NB4 (cell line): Measurements from ENCODE around the gene PALD1.
A peak's percentile ranks its signal among the peaks of the same experiment; 100 is the strongest.

Source experiments
- DNase-seq: peaks from one replicate; pipeline ENCODE4 v3.0.0; 2010; ENCODE audit warnings: low read depth
- H3K4me3 ChIP-seq: one replicate; pipeline ENCODE4 v1.5.1; 2011; ENCODE audit warnings: mild to moderate bottlenecking, low read depth, low read length, moderate library complexity
- CTCF ChIP-seq: IDR thresholded peaks from one replicate; pipeline ENCODE4 v1.5.1; 2012; ENCODE audit warnings: low read depth, low read length
- MAX ChIP-seq: IDR thresholded peaks from 2 replicates; pipeline ENCODE4 v1.6.1; 2011; ENCODE audit warnings: low read depth, low read length
- MYC ChIP-seq: IDR thresholded peaks from 2 replicates; pipeline ENCODE4 v1.6.1; 2011; ENCODE audit warnings: low read depth, low read length
- POLR2A ChIP-seq: IDR thresholded peaks from 2 replicates; pipeline ENCODE4 v1.6.1; 2011; ENCODE audit warnings: mild to moderate bottlenecking; ENCODE audit not compliant: insufficient read length; ENCODE audit errors: extremely low read depth

The PALD1 gene

GRCh38 chr10:70537398-70538194, 59.0 kb downstream of the PALD1 start:
- no peak for DNase-seq
- H3K4me3 ChIP-seq: no peak overlapping the region
- TF ChIP-seq CTCF: peak; percentile 68
- TF ChIP-seq MAX: no peak
- no peak for TF ChIP-seq POLR2A
- TF ChIP-seq MYC: no peak

GRCh38 chr10:70538195-70538520, 59.6 kb downstream of the PALD1 start:
- TF ChIP-seq CTCF: no peak
- TF ChIP-seq MYC: no peak
- no peak for TF ChIP-seq POLR2A
- no peak for TF ChIP-seq MAX
- DNase-seq: no peak
- no peak overlapping the region for H3K4me3 ChIP-seq

- DNase-seq: no peak
- H3K4me3 ChIP-seq: no peak overlapping the region
- TF ChIP-seq POLR2A: no peak
- TF ChIP-seq MAX: no peak
- TF ChIP-seq MYC: no peak
- TF ChIP-seq CTCF: no peak
These were observed 60.3 kb downstream of the PALD1 start for GRCh38 chr10:70538731-70539338.

GRCh38 chr10:70539471-70539870, 60.9 kb downstream of the PALD1 start:
- TF ChIP-seq MAX (no peak), CTCF (no peak), POLR2A (no peak), MYC (no peak)
- H3K4me3 ChIP-seq: no peak overlapping the region
- DNase-seq: no peak

- no peak for TF ChIP-seq POLR2A
- peak; percentile 55 for TF ChIP-seq CTCF
- no peak for TF ChIP-seq MAX
- TF ChIP-seq MYC: no peak; the same call in 1 of the 2 replicates
- DNase-seq: peak; percentile 41
- H3K4me3 ChIP-seq: no peak overlapping the region
These were observed 61.7 kb downstream of the PALD1 start for GRCh38 chr10:70540089-70540788.
